ENCODE data around the gene ADI1. TPM values are rescaled to one million over a fixed set of nuclear protein-coding genes. Genes with fewer than 3 reads are reported as not detected.

Gene ADI1
- total and polyA plus RNA-seq, 10 donors = 31.8 to 106 (median 55.4) TPM

DNA sequence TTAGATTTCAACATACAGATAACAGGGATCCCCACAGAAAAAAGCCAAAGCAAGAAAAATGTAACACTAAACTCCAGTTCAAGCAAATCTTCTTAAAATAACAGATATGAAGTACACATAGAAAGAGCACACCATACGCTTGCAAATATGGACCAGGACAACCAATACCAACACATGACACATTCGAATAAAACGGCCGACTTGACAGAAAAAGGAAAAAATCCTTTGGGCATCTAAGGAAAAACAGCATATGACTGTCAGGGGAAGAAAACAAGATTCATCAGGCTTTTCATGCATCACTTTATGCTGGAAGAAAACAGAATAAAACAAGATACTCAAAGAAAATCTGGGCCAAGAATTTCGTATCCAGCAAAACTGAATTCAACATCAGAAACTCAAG, 22.8 kb upstream of the ADI1 start:
- no peaks in the 10 kb centered on the region for H3K9me3 ChIP-seq
- 92 to 96% (median 94%) methylated on average over 5 of the region's 5 CpGs for WGBS, 5 donors
- H3K4me3 ChIP-seq = no peak overlapping the region
- peaks cover 3 to 82% (median 72%) of the 10 kb centered on the region in 6 donors for H3K36me3 ChIP-seq
- no peak for DNase-seq
- H3K4me1 ChIP-seq = peaks cover 0 to 2% (median under 1%) of the 10 kb centered on the region in 6 donors
- intact Hi-C loops (cut with DNase I; ENCODE audit: low total_unique reads) = no loop called here
- TF ChIP-seq POLR2A (IDR thresholded peaks at IDR 0.05) (no peak), POLR2AphosphoS5 (IDR thresholded peaks at IDR 0.05) (no peak)
- TF ChIP-seq, protein P1, sequence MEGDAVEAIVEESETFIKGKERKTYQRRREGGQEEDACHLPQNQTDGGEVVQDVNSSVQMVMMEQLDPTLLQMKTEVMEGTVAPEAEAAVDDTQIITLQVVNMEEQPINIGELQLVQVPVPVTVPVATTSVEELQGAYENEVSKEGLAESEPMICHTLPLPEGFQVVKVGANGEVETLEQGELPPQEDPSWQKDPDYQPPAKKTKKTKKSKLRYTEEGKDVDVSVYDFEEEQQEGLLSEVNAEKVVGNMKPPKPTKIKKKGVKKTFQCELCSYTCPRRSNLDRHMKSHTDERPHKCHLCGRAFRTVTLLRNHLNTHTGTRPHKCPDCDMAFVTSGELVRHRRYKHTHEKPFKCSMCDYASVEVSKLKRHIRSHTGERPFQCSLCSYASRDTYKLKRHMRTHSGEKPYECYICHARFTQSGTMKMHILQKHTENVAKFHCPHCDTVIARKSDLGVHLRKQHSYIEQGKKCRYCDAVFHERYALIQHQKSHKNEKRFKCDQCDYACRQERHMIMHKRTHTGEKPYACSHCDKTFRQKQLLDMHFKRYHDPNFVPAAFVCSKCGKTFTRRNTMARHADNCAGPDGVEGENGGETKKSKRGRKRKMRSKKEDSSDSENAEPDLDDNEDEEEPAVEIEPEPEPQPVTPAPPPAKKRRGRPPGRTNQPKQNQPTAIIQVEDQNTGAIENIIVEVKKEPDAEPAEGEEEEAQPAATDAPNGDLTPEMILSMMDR (IDR thresholded peaks at IDR 0.05 in 8 of 11, conservative IDR thresholded peaks at IDR 0.05 in 3 of 11) = no peak
- H3K27ac ChIP-seq = no peak overlapping the region
- no peaks in the 10 kb centered on the region for H3K27me3 ChIP-seq (replicated peaks in 1 of 7)

DNA sequence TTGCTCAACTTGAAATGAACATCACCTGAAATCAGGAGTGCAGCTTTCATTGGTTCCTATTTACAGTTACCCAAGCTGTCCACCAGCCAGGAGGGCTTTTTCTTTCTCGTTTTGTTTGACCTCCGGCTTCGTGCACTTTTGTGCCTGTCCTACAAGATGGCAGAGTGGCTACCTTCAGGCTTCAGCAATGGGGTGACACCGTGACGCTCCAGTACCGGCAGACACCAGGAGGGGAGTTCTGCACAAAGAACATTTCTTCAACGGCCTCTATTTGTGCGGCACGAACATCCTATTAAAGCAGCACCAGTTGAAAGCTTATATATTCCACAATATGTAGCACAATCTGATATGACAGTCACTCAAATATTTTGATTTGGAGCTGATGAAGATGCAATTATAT, 20.5 kb upstream of the ADI1 start:
- 80 to 93% (median 92%) methylated on average over 9 of the region's 9 CpGs for WGBS, 5 donors
- H3K36me3 ChIP-seq = peaks cover 3 to 60% (median 49%) of the 10 kb centered on the region in 6 donors
- intact Hi-C loops (cut with DNase I; ENCODE audit: low total_unique reads) = no loop called here

DNA sequence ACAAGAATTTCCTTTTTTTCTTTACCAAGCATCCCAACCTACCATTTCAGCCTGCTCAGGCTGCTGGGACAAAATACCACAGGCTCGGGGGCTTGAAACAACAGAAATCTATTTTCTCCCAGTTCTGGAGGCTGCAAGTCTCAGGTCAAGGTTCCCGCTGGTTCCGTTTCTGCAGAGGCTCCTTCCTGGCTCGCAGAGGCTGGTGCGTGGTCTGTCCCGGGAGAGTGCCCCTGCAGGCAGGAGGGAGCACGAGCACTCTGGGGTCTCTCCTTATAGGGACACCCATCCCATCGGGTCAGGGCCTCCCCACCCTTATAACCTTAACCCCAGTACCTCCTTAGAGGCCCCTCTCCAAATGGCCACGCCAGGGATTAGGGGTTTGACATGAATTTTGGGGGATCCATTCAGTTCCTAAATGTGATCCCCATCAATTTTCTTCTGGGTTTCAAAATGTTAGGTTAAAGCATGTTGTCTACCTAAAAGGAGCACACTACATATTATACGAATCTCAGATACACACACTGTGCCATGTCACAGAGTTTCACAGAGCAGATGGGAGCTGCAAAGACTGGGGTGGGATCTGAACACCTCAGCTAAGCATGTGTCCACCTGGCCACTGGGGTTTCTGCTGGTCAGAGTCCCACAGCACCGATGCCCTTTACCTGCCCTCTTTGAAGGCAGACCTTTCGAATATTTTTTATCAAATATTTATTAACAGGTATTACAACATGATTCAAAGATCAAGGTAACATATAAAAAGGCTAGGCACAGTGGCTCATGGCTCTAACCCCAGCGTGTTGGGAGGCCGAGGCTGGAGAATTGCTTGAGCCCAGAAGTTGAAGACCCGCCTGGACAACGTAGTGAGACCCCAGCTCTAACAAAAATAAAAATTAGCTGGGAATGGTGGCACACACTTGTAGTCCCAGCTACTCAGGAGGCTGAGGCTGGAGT, 17.6 kb upstream of the ADI1 start:
- no peaks in the 10 kb centered on the region for H3K9me3 ChIP-seq
- peak overlapping the region; percentile 12 to 64 (median 22) for H3K4me3 ChIP-seq
- peak overlapping the region; percentile 67 to 92 (median 88) for H3K27ac ChIP-seq
- peaks cover 0 to 29% (median 15%) of the 10 kb centered on the region in 6 donors for H3K4me1 ChIP-seq
- intact Hi-C loops (cut with DNase I; ENCODE audit: low total_unique reads) = no loop called here
- 67 to 76% (median 73%) methylated on average over 16 of the region's 16 CpGs for WGBS, 5 donors
- peaks cover 0 to 56% (median 21%) of the 10 kb centered on the region in 6 donors for H3K36me3 ChIP-seq
- no peaks in the 10 kb centered on the region for H3K27me3 ChIP-seq (replicated peaks in 1 of 7)
- TF ChIP-seq, protein P1 (IDR thresholded peaks at IDR 0.05 in 8 of 11, conservative IDR thresholded peaks at IDR 0.05 in 3 of 11) = peak in 8 of 11 experiments; percentile 33 to 55 (median 49)
- TF ChIP-seq POLR2A (IDR thresholded peaks at IDR 0.05) = no peak
- TF ChIP-seq POLR2AphosphoS5 (IDR thresholded peaks at IDR 0.05) = peak in 1 of 3 donors; percentile 15
- DNase-seq = peak; percentile 85

More for the DNA sequence above, 20.5 kb upstream of the ADI1 start:
- no peak overlapping the region for H3K4me3 ChIP-seq
- no peak for TF ChIP-seq POLR2A (IDR thresholded peaks at IDR 0.05)
- no peak for TF ChIP-seq POLR2AphosphoS5 (IDR thresholded peaks at IDR 0.05)
- TF ChIP-seq, protein P1 (IDR thresholded peaks at IDR 0.05 in 8 of 11, conservative IDR thresholded peaks at IDR 0.05 in 3 of 11) = no peak
- no peaks in the 10 kb centered on the region for H3K9me3 ChIP-seq
- no peak for DNase-seq
- H3K4me1 ChIP-seq = peaks cover 0 to 25% (median 15%) of the 10 kb centered on the region in 6 donors
- H3K27ac ChIP-seq = no peak overlapping the region
- H3K27me3 ChIP-seq (replicated peaks in 1 of 7) = no peaks in the 10 kb centered on the region

Measured in spleen (tissue), 11 donors.